CD8-positive, alpha-beta memory T cell (primary cell): ENCODE results near the gene ANXA4. TPM values are rescaled to one million over a fixed set of nuclear protein-coding genes. Genes with fewer than 3 reads are reported as not detected.

Experiments
- CTCF ChIA-PET: fragments of 350-600 bp; sonication (Branson Sonifier 250); formaldehyde crosslinking; loops from one replicate; lab custom pipeline; 2021; ENCODE audit warnings: antibody characterized with exemption; lab: Charles Lee
- POLR2A ChIA-PET: fragments of 350-600 bp; sonication (Branson Sonifier 250); formaldehyde crosslinking; loops from one replicate; lab custom pipeline; 2021; ENCODE audit warnings: antibody characterized with exemption; lab: Charles Lee
- DNase-seq, 5 donors: peaks; one replicate each; pipeline versions ENCODE4 v3.0.0 to v3.0.0-alpha.2; 2020 to 2022; ENCODE audit warnings: mixed read lengths in 1 of 5
- H3K27ac ChIP-seq: one replicate; pipeline ENCODE4 v1.7.0; 2013; ENCODE audit warnings: low read depth, mild to moderate bottlenecking, low read length, moderate library complexity
- H3K27me3 ChIP-seq: 2 replicates; pipeline ENCODE4 v1.7.0; 2013; ENCODE audit warnings: low read length, mild to moderate bottlenecking; ENCODE audit not compliant: insufficient read depth, poor library complexity, severe bottlenecking
- H3K36me3 ChIP-seq: 2 replicates; pipeline ENCODE4 v1.7.0; 2013; ENCODE audit warnings: mild to moderate bottlenecking, low read length, moderate library complexity; ENCODE audit not compliant: insufficient read depth
- H3K4me1 ChIP-seq: 2 replicates; pipeline ENCODE4 v1.7.0; 2013; ENCODE audit warnings: mild to moderate bottlenecking, low read length, moderate library complexity; ENCODE audit not compliant: insufficient read depth
- H3K4me3 ChIP-seq: 2 replicates; pipeline ENCODE4 v1.7.0; 2013; ENCODE audit warnings: mild to moderate bottlenecking, low read length
- H3K9me3 ChIP-seq: 2 replicates; pipeline ENCODE4 v1.7.0; 2013; ENCODE audit warnings: mild to moderate bottlenecking, low read length
- H3K27ac Mint-ChIP-seq, 8 donors: one replicate each; pipeline ENCODE4 v1.8.0; 2020 to 2021; ENCODE audit warnings: mixed read lengths in 8 of 8, mild to moderate bottlenecking in 6 of 8, inconsistent platforms in 3 of 8, moderate library complexity in 3 of 8
- H3K27me3 Mint-ChIP-seq, 2 donors: one replicate each; pipeline ENCODE4 v1.8.0; 2020 to 2021; ENCODE audit warnings: mixed read lengths in 2 of 2, mild to moderate bottlenecking in 1 of 2, moderate library complexity in 1 of 2
- H3K36me3 Mint-ChIP-seq, 3 donors: one replicate each; pipeline ENCODE4 v1.8.0; 2020 to 2021; ENCODE audit warnings: mixed read lengths in 3 of 3, inconsistent platforms in 1 of 3, mild to moderate bottlenecking in 1 of 3
- H3K4me1 Mint-ChIP-seq, 3 donors: one replicate each; pipeline ENCODE4 v1.8.0; 2020 to 2021; ENCODE audit warnings: mixed read lengths in 3 of 3, inconsistent platforms in 1 of 3, mild to moderate bottlenecking in 1 of 3
- H3K4me3 Mint-ChIP-seq, 7 donors: one replicate each; pipeline ENCODE4 v1.8.0; 2020 to 2021; ENCODE audit warnings: mixed read lengths in 7 of 7, mild to moderate bottlenecking in 6 of 7, moderate library complexity in 4 of 7, inconsistent platforms in 2 of 7
- H3K9me3 Mint-ChIP-seq, 5 donors: one replicate each; pipeline ENCODE4 v1.8.0; 2020 to 2022; ENCODE audit warnings: mixed read lengths in 5 of 5, mild to moderate bottlenecking in 3 of 5, moderate library complexity in 2 of 5, inconsistent platforms in 1 of 5
- polyA plus RNA-seq: library from polyadenylated mRNA; unstranded; fragments of 300-500 nt; fragmentation: Illumina TruSeq; gene quantifications from one replicate; pipeline ENCODE4 v1.2.3, GENCODE V29; 2021
- total RNA-seq, 2 experiments: library from RNA; stranded (reverse); gene quantifications; one replicate each; pipeline ENCODE4 v1.2.3, GENCODE V29; 2021

The ANXA4 gene
- total and polyA plus RNA-seq, 3 experiments from 2014 or later: 30.2 to 38.6 (median 33.7) TPM

- Histone ChIP-seq H3K27me3 (no peaks in the 10 kb centered on the region), H3K4me1 (no peaks in the 10 kb centered on the region), H3K36me3 (peaks cover 10% of the 10 kb centered on the region), H3K4me3 (no peak overlapping the region), H3K9me3 (no peaks in the 10 kb centered on the region), H3K27ac (no peak overlapping the region)
- Mint-ChIP-seq H3K4me3 (peak overlapping the region in 1 of 7 donors; percentile 41), H3K27ac (peak overlapping the region in 2 of 8 donors; percentile 17 to 19), H3K27me3 (no peaks in the 10 kb centered on the region), H3K36me3 (peaks cover 4 to 71% (median 17%) of the 10 kb centered on the region in 3 donors), H3K9me3 (no peaks in the 10 kb centered on the region), H3K4me1 (peaks cover 0 to 6% (median 0%) of the 10 kb centered on the region in 3 donors)
- CTCF ChIA-PET: no interaction called here
- POLR2A ChIA-PET: no interaction called here
- no peak for DNase-seq
Measured at GRCh38 chr2:69846182-69847067, 104.5 kb downstream of the ANXA4 start.

- Mint-ChIP-seq H3K9me3 (no peaks in the 10 kb centered on the region), H3K27me3 (no peaks in the 10 kb centered on the region), H3K4me1 (no peaks in the 10 kb centered on the region), H3K27ac (peak overlapping the region in 3 of 8 donors; percentile 17 to 32 (median 19)), H3K36me3 (peaks cover 4 to 70% (median 14%) of the 10 kb centered on the region in 3 donors), H3K4me3 (no peak overlapping the region)
- no peak overlapping the region for H3K27ac ChIP-seq
- no peak for DNase-seq
- no peaks in the 10 kb centered on the region for H3K9me3 ChIP-seq
- ChIA-PET POLR2A (no interaction called here), CTCF (interaction anchor here (0.5 kb wide), 1 partner anchor 210 kb away, joined by 3 read pairs; no protein-coding TSS in a partner anchor)
- peaks cover 14% of the 10 kb centered on the region for H3K36me3 ChIP-seq
- no peaks in the 10 kb centered on the region for H3K4me1 ChIP-seq
- no peaks in the 10 kb centered on the region for H3K27me3 ChIP-seq
- no peak overlapping the region for H3K4me3 ChIP-seq
Measured at GRCh38 chr2:69847068-69847828, 105.3 kb downstream of the ANXA4 start.

GRCh38 chr2:69848186-69848790 is 106.4 kb downstream of the ANXA4 start:
- Mint-ChIP-seq H3K27me3 (no peaks in the 10 kb centered on the region), H3K36me3 (peaks cover 4 to 74% (median 14%) of the 10 kb centered on the region in 3 donors), H3K4me1 (no peaks in the 10 kb centered on the region), H3K4me3 (no peak overlapping the region), H3K27ac (peak overlapping the region in 1 of 8 donors; percentile 33), H3K9me3 (no peaks in the 10 kb centered on the region)
- H3K27me3 ChIP-seq: no peaks in the 10 kb centered on the region
- CTCF ChIA-PET: interaction anchor here (0.5 to 1.4 kb wide), 2 partner anchors 16 to 209 kb away, joined by 3 read pairs; no protein-coding TSS in a partner anchor
- no peak for DNase-seq
- no peaks in the 10 kb centered on the region for H3K4me1 ChIP-seq
- no peaks in the 10 kb centered on the region for H3K9me3 ChIP-seq
- POLR2A ChIA-PET: no interaction called here
- peaks cover 14% of the 10 kb centered on the region for H3K36me3 ChIP-seq
- H3K4me3 ChIP-seq: no peak overlapping the region
- H3K27ac ChIP-seq: no peak overlapping the region

- no peak overlapping the region for H3K27ac ChIP-seq
- no peaks in the 10 kb centered on the region for H3K4me1 ChIP-seq
- Mint-ChIP-seq H3K4me1 (no peaks in the 10 kb centered on the region), H3K36me3 (peaks cover 0 to 51% (median 6%) of the 10 kb centered on the region in 3 donors), H3K4me3 (no peak overlapping the region), H3K27ac (peak overlapping the region in 1 of 8 donors; percentile 46), H3K27me3 (no peaks in the 10 kb centered on the region), H3K9me3 (no peaks in the 10 kb centered on the region)
- no peaks in the 10 kb centered on the region for H3K9me3 ChIP-seq
- no peaks in the 10 kb centered on the region for H3K27me3 ChIP-seq
- no peaks in the 10 kb centered on the region for H3K36me3 ChIP-seq
- POLR2A ChIA-PET: no interaction called here
- CTCF ChIA-PET: interaction anchor here (1.4 kb wide), 1 partner anchor 9 kb away, joined by 4 read pairs; no protein-coding TSS in a partner anchor
- no peak for DNase-seq
- H3K4me3 ChIP-seq: no peak overlapping the region
Measured at GRCh38 chr2:69858261-69858660, 116.3 kb downstream of the ANXA4 start.

DNA sequence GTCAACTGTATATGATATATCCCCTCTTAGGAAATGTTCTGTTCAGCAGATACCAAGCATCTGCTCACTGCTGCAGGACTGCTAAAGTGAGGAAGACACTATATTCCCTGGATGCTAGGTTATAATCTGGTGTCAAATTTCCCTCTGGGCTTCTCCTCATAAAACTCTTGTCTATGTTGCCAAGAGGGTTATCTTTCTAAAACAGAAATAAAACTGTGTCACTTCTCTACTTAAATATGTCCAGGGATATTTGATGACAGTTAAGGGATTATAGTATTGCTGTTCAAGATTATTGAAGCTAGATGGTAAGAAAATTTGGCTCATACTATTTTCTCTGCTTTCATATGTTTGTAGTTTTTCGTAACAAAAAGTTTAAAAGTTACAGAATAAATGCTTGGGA is 121.4 kb downstream of the ANXA4 start:
- Histone ChIP-seq H3K4me3 (no peak overlapping the region), H3K27ac (no peak overlapping the region), H3K27me3 (no peaks in the 10 kb centered on the region), H3K4me1 (no peaks in the 10 kb centered on the region), H3K9me3 (no peaks in the 10 kb centered on the region), H3K36me3 (peaks cover 18% of the 10 kb centered on the region)
- Mint-ChIP-seq H3K27ac (no peak overlapping the region), H3K27me3 (no peaks in the 10 kb centered on the region), H3K4me3 (no peak overlapping the region), H3K4me1 (no peaks in the 10 kb centered on the region), H3K36me3 (peaks cover 9 to 57% (median 11%) of the 10 kb centered on the region in 3 donors), H3K9me3 (no peaks in the 10 kb centered on the region)
- POLR2A ChIA-PET: no interaction called here
- CTCF ChIA-PET: interaction anchor here (0.7 to 2.1 kb wide), 3 partner anchors 14 to 300 kb away, joined by 3 to 6 read pairs (median 3); no protein-coding TSS in a partner anchor
- DNase-seq: no peak

Other genes starting within 250 kb of the ANXA4 start
- gene AAK1, start 98.4 kb upstream of the ANXA4 start, total RNA-seq: 10 to 100 TPM; 71.7 to 74.0 TPM
- 114 TPM for gene AAK1, start 98.4 kb upstream of the ANXA4 start, polyA plus RNA-seq
- 10 to 100 TPM; 15.5 to 17.6 TPM for gene GMCL1, start 87.5 kb downstream of the ANXA4 start, total RNA-seq
- gene GMCL1, start 87.5 kb downstream of the ANXA4 start, polyA plus RNA-seq: 38.4 TPM
- 10 to 100 TPM; 59.6 to 61.2 TPM for gene SNRNP27, start 151.8 kb downstream of the ANXA4 start, total RNA-seq
- gene SNRNP27, start 151.8 kb downstream of the ANXA4 start, polyA plus RNA-seq: 79.6 TPM
- gene MXD1, start 173.0 kb downstream of the ANXA4 start, total RNA-seq: 1 to 10 TPM; 7.2 to 8.1 TPM
- gene MXD1, start 173.0 kb downstream of the ANXA4 start, polyA plus RNA-seq: 10.5 TPM
- gene ASPRV1, start 219.5 kb downstream of the ANXA4 start, total RNA-seq: under 1 TPM; 0.64 to 0.77 TPM
- gene ASPRV1, start 219.5 kb downstream of the ANXA4 start, polyA plus RNA-seq: 0.99 TPM